HepG2 (cell line): ENCODE data around the gene ARHGEF7. TPM values are rescaled to one million over a fixed set of nuclear protein-coding genes. Genes with fewer than 3 reads are reported as not detected.

ENCODE experiments used
- ATAC-seq: fragments of 200-7000 bp; cut with Tn5 transposase; 3 replicates; pipeline ENCODE4 v1.9.1; 2020; ENCODE audit warnings: mild to moderate bottlenecking, moderate library complexity
- BruUV-seq: library from RNA; stranded (reverse); fragments of 400-500 nt; replicated peaks from 2 replicates; lab custom pipeline; 2021; lab: Mats Ljungman, UMichigan
- CTCF ChIA-PET: fragments of 300-600 bp; formaldehyde crosslinking; extraction: SDS; loops from one replicate; lab custom pipeline; 2021; ENCODE audit warnings: low total read pairs, inconsistent platforms, low intra/inter-chr PET ratio; lab: Yijun Ruan, JAX
- POLR2A ChIA-PET: fragments of 350-600 bp; sonication (Branson Sonifier 250); formaldehyde crosslinking; loops from one replicate; lab custom pipeline; 2020; ENCODE audit warnings: antibody characterized with exemption, inconsistent platforms; lab: Yijun Ruan, JAX
- DNase-seq: peaks from one replicate; pipeline ENCODE4 v3.0.0-alpha.2; 2015; ENCODE audit warnings: low spot score
- FAIRE-seq: peaks from 3 replicates; lab custom pipeline; 2011; peaks lifted over from hg19 to GRCh38; lab: Jason Lieb, UNC
- H2AFZ ChIP-seq: one replicate; pipeline ENCODE4 v1.6.1; 2011; ENCODE audit warnings: low read length, inconsistent platforms
- H3K27ac ChIP-seq: fragments of 300-600 bp; 3 replicates; pipeline ENCODE4 v1.8.0; 2011; ENCODE audit warnings: mixed run types, mild to moderate bottlenecking, mixed read lengths, low read length, inconsistent platforms; ENCODE audit not compliant: insufficient read depth; ENCODE audit errors: extremely low read length
- H3K27me3 ChIP-seq, 2 experiments: fragments of 200-600 bp in 1 of 2; 2 replicates in 1 of 2; 3 replicates in 1 of 2; pipeline versions ENCODE4 v1.6.0 to v1.8.0; 2011; ENCODE audit warnings: low read length in 2 of 2, mild to moderate bottlenecking in 2 of 2, moderate library complexity in 2 of 2, inconsistent platforms in 1 of 2; ENCODE audit not compliant: insufficient read depth in 2 of 2, control insufficient read depth in 1 of 2
- H3K36me3 ChIP-seq, 2 experiments: fragments of 200-600 bp in 1 of 2; replicated peaks in 1 of 2; 2 replicates in 1 of 2; 3 replicates in 1 of 2; pipeline versions ENCODE4 v1.5.1 to v1.8.0; 2011; ENCODE audit warnings: low read length in 2 of 2, inconsistent platforms in 1 of 2; ENCODE audit not compliant: insufficient read depth in 2 of 2, control insufficient read depth in 1 of 2
- H3K4me1 ChIP-seq: 2 replicates; pipeline ENCODE4 v1.5.1; 2012; ENCODE audit warnings: low read length, inconsistent platforms; ENCODE audit not compliant: insufficient read depth
- H3K4me2 ChIP-seq: 2 replicates; pipeline ENCODE4 v1.6.0; 2011; ENCODE audit warnings: low read depth, low read length, inconsistent platforms
- H3K4me3 ChIP-seq, 3 experiments: fragments of 200-600 bp in 1 of 3; sonication (generic), shearing (Covaris generic) in 1 of 3; replicated peaks in 1 of 3; 2 replicates each; pipeline ENCODE4 v1.5.1; 2011 to 2016; ENCODE audit warnings: low read length in 3 of 3, inconsistent platforms in 2 of 3, low read depth in 2 of 3, mild to moderate bottlenecking in 2 of 3, control low read depth in 1 of 3, mixed read lengths in 1 of 3; ENCODE audit not compliant: insufficient read depth in 1 of 3
- H3K79me2 ChIP-seq: one replicate; pipeline ENCODE4 v1.6.1; 2011; ENCODE audit warnings: low read length, inconsistent platforms; ENCODE audit not compliant: insufficient read depth
- H3K9ac ChIP-seq: 2 replicates; pipeline ENCODE4 v1.6.0; 2011; ENCODE audit warnings: mild to moderate bottlenecking, low read depth, low read length, inconsistent platforms; ENCODE audit not compliant: insufficient read depth
- H3K9me3 ChIP-seq: 2 replicates; pipeline ENCODE4 v1.5.1; 2012; ENCODE audit warnings: mild to moderate bottlenecking, low read length
- H4K20me1 ChIP-seq: 2 replicates; pipeline ENCODE4 v1.6.0; 2011; ENCODE audit warnings: inconsistent platforms, mild to moderate bottlenecking, low read length, moderate library complexity; ENCODE audit not compliant: insufficient read depth
- CEBPZ ChIP-seq: IDR thresholded peaks from 2 replicates; pipeline ENCODE4 v1.6.1; 2012; ENCODE audit warnings: low read length, improper control_type of control experiment
- CREB1 ChIP-seq, 2 experiments: fragments of 450-650 bp in 1 of 2; IDR thresholded peaks; 2 replicates each; pipeline ENCODE4 v1.6.1; 2016 to 2017; ENCODE audit warnings: control low read depth in 1 of 2, mild to moderate bottlenecking in 1 of 2, missing compliant biosample characterization in 1 of 2, missing genetic modification characterization in 1 of 2
- DNMT1 ChIP-seq: sonication (generic); formaldehyde crosslinking; IDR thresholded peaks from 2 replicates; pipeline ENCODE4 v1.5.1; 2020; ENCODE audit warnings: mild to moderate bottlenecking, missing genetic modification reagents
- EZH2 ChIP-seq: conservative IDR thresholded peaks from 2 replicates; pipeline ENCODE4 v1.6.1; 2012; ENCODE audit warnings: mild to moderate bottlenecking, low read depth, low read length, moderate library complexity
- HNRNPK ChIP-seq: fragments of 200-400 bp; formaldehyde crosslinking; IDR thresholded peaks from 2 replicates; pipeline ENCODE4 v1.6.1; 2018; ENCODE audit warnings: low read length, low read depth, moderate library complexity, mild to moderate bottlenecking; ENCODE audit not compliant: poor library complexity, severe bottlenecking
- MZF1 ChIP-seq: sonication (generic); formaldehyde crosslinking; IDR thresholded peaks from 2 replicates; pipeline ENCODE4 v1.8.1; 2023; ENCODE audit warnings: mild to moderate bottlenecking, missing genetic modification reagents, borderline replicate concordance
- RNF2 ChIP-seq: fragments of 450-650 bp; conservative IDR thresholded peaks from 2 replicates; pipeline ENCODE4 v1.6.1; 2016; ENCODE audit warnings: low read depth
- SP1 ChIP-seq, 2 experiments: fragments of 450-650 bp in 1 of 2; sonication (generic) in 1 of 2; formaldehyde crosslinking in 1 of 2; IDR thresholded peaks; 2 replicates each; pipeline versions ENCODE4 v1.4.0 to v1.6.1; 2016 to 2020; ENCODE audit warnings: missing genetic modification reagents in 1 of 2
- SRY ChIP-seq: sonication (generic); formaldehyde crosslinking; IDR thresholded peaks from 2 replicates; pipeline ENCODE4 v1.8.0; 2022; ENCODE audit warnings: mild to moderate bottlenecking, missing genetic modification reagents
- U2AF1 ChIP-seq: fragments of 200-400 bp; formaldehyde crosslinking; optimal IDR thresholded peaks from 2 replicates; pipeline ENCODE3; 2017; ENCODE audit warnings: mild to moderate bottlenecking, low read depth, low read length
- ZC3H13 ChIP-seq: sonication (generic); formaldehyde crosslinking; IDR thresholded peaks from 2 replicates; pipeline ENCODE4 v1.8.1; 2023; ENCODE audit warnings: mild to moderate bottlenecking, missing genetic modification reagents, moderate library complexity
- ZFP36 ChIP-seq: fragments of 150-350 bp; IDR thresholded peaks from 2 replicates; pipeline ENCODE4 v1.6.1; 2018; ENCODE audit warnings: borderline replicate concordance, low read length, low read depth; ENCODE audit not compliant: partially characterized antibody
- ZNF230 ChIP-seq: sonication (generic); formaldehyde crosslinking; IDR thresholded peaks from 2 replicates; pipeline ENCODE4 v1.4.0; 2020; ENCODE audit warnings: mild to moderate bottlenecking, missing genetic modification reagents
- ZNF234 ChIP-seq: sonication (generic); formaldehyde crosslinking; conservative IDR thresholded peaks from 2 replicates; pipeline ENCODE4 v1.5.1; 2020; ENCODE audit warnings: mild to moderate bottlenecking, missing genetic modification reagents
- ZNF333 ChIP-seq: sonication (generic); formaldehyde crosslinking; IDR thresholded peaks from 2 replicates; pipeline ENCODE4 v1.4.0; 2020; ENCODE audit warnings: mild to moderate bottlenecking, missing genetic modification reagents, borderline replicate concordance
- ZNF33B ChIP-seq: sonication (generic); formaldehyde crosslinking; IDR thresholded peaks from 2 replicates; pipeline ENCODE4 v1.5.1; 2020; ENCODE audit warnings: mild to moderate bottlenecking, missing genetic modification reagents
- ZNF777 ChIP-seq: sonication (generic); formaldehyde crosslinking; IDR thresholded peaks from 2 replicates; pipeline ENCODE4 v1.4.0; 2020; ENCODE audit warnings: missing genetic modification reagents
- WGBS: methylation state at CpG from one replicate; pipeline ENCODE4 v1.1.6; 2017; ENCODE audit warnings: low lambda C conversion rate; 5-methylcytosine and 5-hydroxymethylcytosine counted together
- in situ Hi-C: cut with HindIII; loops from 2 replicates; pipeline ENCODE4 v1.10.0; 2017; ENCODE audit warnings: low pct_unique_long_range_greater_than_20kb; ENCODE audit not compliant: extremely low pct_ligation_motif_present
- intact Hi-C: fragments of 100-400 bp; cut with micrococcal nuclease; formaldehyde crosslinking; loops from one replicate; pipeline ENCODE4 v1.10.0; 2022; ENCODE audit not compliant: unreplicated experiment
- polyA plus RNA-seq, 8 experiments: library from polyadenylated mRNA; depleted of rRNA in 3 of 8; stranded (reverse) in 7 of 8; unstranded in 1 of 8; fragments of >200 nt; fragmentation: Illumina TruSeq in 4 of 8; extraction: Trizol in 4 of 8; gene quantifications; 2 replicates each; pipeline versions ENCODE4 v1.2.1 to v1.2.3, GENCODE V29; 2011 to 2016; ENCODE audit warnings: low read depth in 4 of 8, missing spikeins in 1 of 8, mixed read lengths in 1 of 8; ENCODE audit not compliant: insufficient read depth in 1 of 8
- total RNA-seq, 5 experiments: library from RNA; depleted of rRNA; stranded (reverse); fragments of >200 nt; fragmentation: Illumina TruSeq; extraction: Trizol; gene quantifications; 2 replicates each; pipeline ENCODE4 v1.2.3, GENCODE V29; 2016; ENCODE audit warnings: low read depth in 1 of 5
- TF ChIP-seq, protein P1 (sequence below): sonication (generic); formaldehyde crosslinking; IDR thresholded peaks from 2 replicates; pipeline ENCODE4 v1.5.1; 2020; ENCODE audit warnings: missing genetic modification reagents, mild to moderate bottlenecking, borderline replicate concordance

Gene ARHGEF7
- total and polyA plus RNA-seq, 2 of the 13 experiments (the other 11 are each of a cell fraction or from before 2014, with no cell fraction given): 15.7 to 22.3 TPM

DNA sequence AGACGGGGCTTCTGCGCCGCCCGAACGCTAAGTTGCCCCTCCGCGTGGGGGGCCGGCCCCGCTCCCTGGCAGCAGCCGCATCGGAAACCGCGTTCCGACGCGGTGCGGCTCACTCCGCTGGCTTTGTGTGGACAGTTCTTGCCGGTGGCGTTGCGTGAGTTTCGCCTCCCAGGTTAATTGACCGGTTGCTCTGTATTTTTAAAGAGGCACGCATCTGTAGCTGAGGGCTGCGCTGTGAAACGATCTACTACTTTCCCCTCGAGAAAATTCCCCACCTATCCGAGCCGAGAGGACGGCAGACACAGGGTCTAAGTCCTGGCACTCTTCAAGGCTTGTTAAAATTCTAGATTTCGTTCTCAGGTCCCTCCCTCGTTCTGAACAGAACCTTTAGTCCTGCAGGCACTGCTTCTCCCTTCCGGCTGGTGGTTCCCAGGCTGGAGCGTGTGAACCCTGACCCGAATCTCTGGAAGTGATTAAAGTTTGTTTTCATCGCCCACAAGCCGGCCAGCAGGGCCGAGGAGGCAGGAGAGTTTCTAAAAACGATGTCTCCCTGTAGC, 933 bp downstream of the ARHGEF7 start:
- in situ Hi-C loops: no loop called here
- BruUV-seq: no TSS peak
- H3K4me1 ChIP-seq: peaks cover 5% of the 10 kb centered on the region
- peak; percentile 73 for ATAC-seq
- no peaks in the 10 kb centered on the region for H3K9me3 ChIP-seq
- intact Hi-C loops: loop anchor here (1.0 kb wide), 1 partner anchor 37 kb away; no protein-coding TSS in a partner anchor
- H3K36me3 ChIP-seq: no peaks in the 10 kb centered on the region
- H2AFZ ChIP-seq: no peak overlapping the region
- no peak overlapping the region for H3K27ac ChIP-seq
- H3K4me2 ChIP-seq: peak overlapping the region; percentile 79
- ChIA-PET POLR2A (no interaction called here), CTCF (no interaction called here)
- H4K20me1 ChIP-seq: no peaks in the 10 kb centered on the region
- no peaks in the 10 kb centered on the region for H3K79me2 ChIP-seq
- 3% methylated on average over 13 of the region's 39 CpGs for WGBS
- peak; percentile 12 for DNase-seq
- H3K4me3 ChIP-seq: peak overlapping the region; percentile 29 to 62 (median 41); a peak in 4 of 6 replicates
- no peak overlapping the region for H3K9ac ChIP-seq
- no peak for FAIRE-seq
- peaks cover 19 to 79% of the 10 kb centered on the region in 2 experiments for H3K27me3 ChIP-seq
- TF ChIP-seq EZH2 (peak; percentile 94), U2AF1 (no peak), SP1 (IDR thresholded peaks at IDR 0.05) (no peak), SP1 (CRISPR knock-in tag; IDR thresholded peaks at IDR 0.05) (no peak), ZNF777 (CRISPR knock-in tag) (no peak), ZNF234 (CRISPR knock-in tag) (no peak), HNRNPK (no peak), ZFP36 (peak; percentile 63), ZNF33B (CRISPR knock-in tag) (no peak), DNMT1 (CRISPR knock-in tag) (no peak), RNF2 (peak; percentile 96), ZNF230 (CRISPR knock-in tag) (no peak), MZF1 (no peak), ZNF333 (no peak), ZC3H13 (CRISPR knock-in tag) (no peak), CREB1 (IDR thresholded peaks at IDR 0.05) (no peak), CREB1 (CRISPR knock-in tag; IDR thresholded peaks at IDR 0.05) (no peak), CEBPZ (no peak), SRY (CRISPR knock-in tag) (no peak)
- TF ChIP-seq, protein P1, sequence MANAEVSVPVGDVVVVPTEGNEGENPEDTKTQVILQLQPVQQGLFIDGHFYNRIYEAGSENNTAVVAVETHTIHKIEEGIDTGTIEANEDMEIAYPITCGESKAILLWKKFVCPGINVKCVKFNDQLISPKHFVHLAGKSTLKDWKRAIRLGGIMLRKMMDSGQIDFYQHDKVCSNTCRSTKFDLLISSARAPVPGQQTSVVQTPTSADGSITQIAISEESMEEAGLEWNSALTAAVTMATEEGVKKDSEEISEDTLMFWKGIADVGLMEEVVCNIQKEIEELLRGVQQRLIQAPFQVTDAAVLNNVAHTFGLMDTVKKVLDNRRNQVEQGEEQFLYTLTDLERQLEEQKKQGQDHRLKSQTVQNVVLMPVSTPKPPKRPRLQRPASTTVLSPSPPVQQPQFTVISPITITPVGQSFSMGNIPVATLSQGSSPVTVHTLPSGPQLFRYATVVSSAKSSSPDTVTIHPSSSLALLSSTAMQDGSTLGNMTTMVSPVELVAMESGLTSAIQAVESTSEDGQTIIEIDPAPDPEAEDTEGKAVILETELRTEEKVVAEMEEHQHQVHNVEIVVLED (CRISPR knock-in tag): no peak
